ENCODE results near the gene UNCX. TPM values are rescaled to one million over a fixed set of nuclear protein-coding genes. Genes with fewer than 3 reads are reported as not detected.
"Not testable (repeated sequence)": the region's sequence is repeated elsewhere in the genome, so short reads cannot be mapped to it uniquely, and the experiment has no call there.

UNCX gene
- total RNA-seq, 1 donor from 2014 or later: not detected

GRCh38 chr7:1275451-1276381 is 43.0 kb downstream of the UNCX start:
- Histone ChIP-seq H3K27ac (replicated peaks) (no peak overlapping the region), H3K27me3 (ENCODE audit: low read depth) (peaks cover 63% of the 10 kb centered on the region), H3K36me3 (no peaks in the 10 kb centered on the region), H3K9me3 (replicated peaks) (peaks cover 3% of the 10 kb centered on the region), H3K4me3 (no peak overlapping the region), H3K4me1 (no peaks in the 10 kb centered on the region)
- no peak for DNase-seq
- intact Hi-C loops (cut with micrococcal nuclease): no loop called here
- no peak for TF ChIP-seq CTCF (IDR thresholded peaks at IDR 0.05; ENCODE audit: borderline replicate concordance)

GRCh38 chr7:1276626-1277175 is 44.0 kb downstream of the UNCX start:
- H3K4me3 ChIP-seq: no peak overlapping the region
- H3K27ac ChIP-seq (replicated peaks): no peak overlapping the region
- no peaks in the 10 kb centered on the region for H3K36me3 ChIP-seq
- H3K27me3 ChIP-seq (ENCODE audit: low read depth): peaks cover 53% of the 10 kb centered on the region
- no peak for TF ChIP-seq CTCF (IDR thresholded peaks at IDR 0.05; ENCODE audit: borderline replicate concordance)
- intact Hi-C loops (cut with micrococcal nuclease): no loop called here
- DNase-seq: no peak
- peaks cover 3% of the 10 kb centered on the region for H3K9me3 ChIP-seq (replicated peaks)
- H3K4me1 ChIP-seq: no peaks in the 10 kb centered on the region

GRCh38 chr7:1278543-1278942 is 45.9 kb downstream of the UNCX start:
- TF ChIP-seq CTCF (IDR thresholded peaks at IDR 0.05; ENCODE audit: borderline replicate concordance): no peak
- Histone ChIP-seq H3K36me3 (no peaks in the 10 kb centered on the region), H3K4me3 (no peak overlapping the region), H3K9me3 (replicated peaks) (peaks cover 3% of the 10 kb centered on the region), H3K4me1 (no peaks in the 10 kb centered on the region), H3K27me3 (ENCODE audit: low read depth) (peaks cover 66% of the 10 kb centered on the region), H3K27ac (replicated peaks) (no peak overlapping the region)
- intact Hi-C loops (cut with micrococcal nuclease): no loop called here
- DNase-seq: no peak

- TF ChIP-seq CTCF (IDR thresholded peaks at IDR 0.05; ENCODE audit: borderline replicate concordance): no peak
- H3K36me3 ChIP-seq: no peaks in the 10 kb centered on the region
- H3K4me1 ChIP-seq: no peaks in the 10 kb centered on the region
- no peak overlapping the region for H3K27ac ChIP-seq (replicated peaks)
- intact Hi-C loops (cut with micrococcal nuclease): no loop called here
- no peak for DNase-seq
- H3K27me3 ChIP-seq (ENCODE audit: low read depth): peaks cover 69% of the 10 kb centered on the region
- no peak overlapping the region for H3K4me3 ChIP-seq
- H3K9me3 ChIP-seq (replicated peaks): peaks cover 3% of the 10 kb centered on the region
These were observed 46.4 kb downstream of the UNCX start for GRCh38 chr7:1279041-1279440.

GRCh38 chr7:1279895-1280294 is 47.2 kb downstream of the UNCX start:
- H3K27ac ChIP-seq (replicated peaks); H3K4me3 ChIP-seq; DNase-seq; H3K9me3 ChIP-seq (replicated peaks); H3K4me1 ChIP-seq; intact Hi-C loops (cut with micrococcal nuclease); H3K36me3 ChIP-seq: not testable (repeated sequence)
- peaks cover 69% of the 10 kb centered on the region for H3K27me3 ChIP-seq (ENCODE audit: low read depth)

GRCh38 chr7:1281068-1281467 is 48.4 kb downstream of the UNCX start:
- TF ChIP-seq CTCF (IDR thresholded peaks at IDR 0.05; ENCODE audit: borderline replicate concordance): no peak

More at GRCh38 chr7:1281068-1281467, 48.4 kb downstream of the UNCX start:
- Histone ChIP-seq H3K4me3 (no peak overlapping the region), H3K9me3 (replicated peaks) (peaks cover 3% of the 10 kb centered on the region), H3K27me3 (ENCODE audit: low read depth) (peaks cover 69% of the 10 kb centered on the region), H3K27ac (replicated peaks) (no peak overlapping the region), H3K36me3 (no peaks in the 10 kb centered on the region), H3K4me1 (no peaks in the 10 kb centered on the region)
- no peak for DNase-seq
- intact Hi-C loops (cut with micrococcal nuclease): no loop called here

Measured in left ventricle myocardium inferior (tissue), 1 donor.